ENCODE measurements around the gene LDB2. TPM values are rescaled to one million over a fixed set of nuclear protein-coding genes. Genes with fewer than 3 reads are reported as not detected.

The LDB2 gene
- total RNA-seq, 2 experiments from 2014 or later = not detected

GRCh38 chr4:16726368-16727050 lies 171.9 kb downstream of the LDB2 start:
- Histone ChIP-seq H3K9me2 (ENCODE audit: insufficient read depth, low read length) (no peaks in the 10 kb centered on the region), H3K4me1 (ENCODE audit: insufficient read depth, low read length, poor library complexity, severe bottlenecking) (no peaks in the 10 kb centered on the region), H3K4me2 (ENCODE audit: low read length) (no peak overlapping the region), H2AFZ (ENCODE audit: low read length) (no peak overlapping the region), H3K4me3 (ENCODE audit: low read depth, low read length, poor library complexity, severe bottlenecking) (no peak overlapping the region), H4K20me1 (ENCODE audit: insufficient read depth, low read length) (no peaks in the 10 kb centered on the region), H3K27ac (ENCODE audit: low read depth, low read length, poor library complexity, severe bottlenecking) (no peak overlapping the region), H3K79me2 (ENCODE audit: insufficient read depth, low read depth, low read length) (no peaks in the 10 kb centered on the region), H3K36me3 (ENCODE audit: insufficient read depth, low read length) (no peaks in the 10 kb centered on the region), H3K9me3 (ENCODE audit: low read length) (no peaks in the 10 kb centered on the region)
- DNase-seq (ENCODE audit: low spot score) = no peak
- CTCF ChIA-PET (ENCODE audit: unreplicated experiment) = no interaction called here
- BruUV-seq (replicated peaks) = no TSS peak
- POLR2A ChIA-PET = interaction anchor here (0.6 kb wide), 1 partner anchor 1748 kb away, joined by 3 read pairs; no protein-coding TSS in a partner anchor
- TF ChIP-seq, protein P1, sequence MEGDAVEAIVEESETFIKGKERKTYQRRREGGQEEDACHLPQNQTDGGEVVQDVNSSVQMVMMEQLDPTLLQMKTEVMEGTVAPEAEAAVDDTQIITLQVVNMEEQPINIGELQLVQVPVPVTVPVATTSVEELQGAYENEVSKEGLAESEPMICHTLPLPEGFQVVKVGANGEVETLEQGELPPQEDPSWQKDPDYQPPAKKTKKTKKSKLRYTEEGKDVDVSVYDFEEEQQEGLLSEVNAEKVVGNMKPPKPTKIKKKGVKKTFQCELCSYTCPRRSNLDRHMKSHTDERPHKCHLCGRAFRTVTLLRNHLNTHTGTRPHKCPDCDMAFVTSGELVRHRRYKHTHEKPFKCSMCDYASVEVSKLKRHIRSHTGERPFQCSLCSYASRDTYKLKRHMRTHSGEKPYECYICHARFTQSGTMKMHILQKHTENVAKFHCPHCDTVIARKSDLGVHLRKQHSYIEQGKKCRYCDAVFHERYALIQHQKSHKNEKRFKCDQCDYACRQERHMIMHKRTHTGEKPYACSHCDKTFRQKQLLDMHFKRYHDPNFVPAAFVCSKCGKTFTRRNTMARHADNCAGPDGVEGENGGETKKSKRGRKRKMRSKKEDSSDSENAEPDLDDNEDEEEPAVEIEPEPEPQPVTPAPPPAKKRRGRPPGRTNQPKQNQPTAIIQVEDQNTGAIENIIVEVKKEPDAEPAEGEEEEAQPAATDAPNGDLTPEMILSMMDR (conservative IDR thresholded peaks at IDR 0.05; ENCODE audit: low read length) = no peak
- TF ChIP-seq EZH2phosphoT487 (IDR thresholded peaks at IDR 0.05; ENCODE audit: borderline replicate concordance, low read depth, low read length) = no peak
- intact Hi-C loops (cut with micrococcal nuclease; ENCODE audit: unreplicated experiment) = no loop called here

GRCh38 chr4:16725252-16725651 lies 173.2 kb downstream of the LDB2 start:
- DNase-seq (ENCODE audit: low spot score) = no peak
- Histone ChIP-seq H3K36me3 (ENCODE audit: insufficient read depth, low read length) (no peaks in the 10 kb centered on the region), H3K4me2 (ENCODE audit: low read length) (no peak overlapping the region), H3K27ac (ENCODE audit: low read depth, low read length, poor library complexity, severe bottlenecking) (no peak overlapping the region), H3K9me2 (ENCODE audit: insufficient read depth, low read length) (no peaks in the 10 kb centered on the region), H3K9me3 (ENCODE audit: low read length) (no peaks in the 10 kb centered on the region), H4K20me1 (ENCODE audit: insufficient read depth, low read length) (no peaks in the 10 kb centered on the region), H3K4me1 (ENCODE audit: insufficient read depth, low read length, poor library complexity, severe bottlenecking) (no peaks in the 10 kb centered on the region), H3K4me3 (ENCODE audit: low read depth, low read length, poor library complexity, severe bottlenecking) (no peak overlapping the region), H2AFZ (ENCODE audit: low read length) (no peak overlapping the region), H3K79me2 (ENCODE audit: insufficient read depth, low read depth, low read length) (no peaks in the 10 kb centered on the region)
- BruUV-seq (replicated peaks) = no TSS peak
- POLR2A ChIA-PET = no interaction called here
- CTCF ChIA-PET (ENCODE audit: unreplicated experiment) = no interaction called here
- intact Hi-C loops (cut with micrococcal nuclease; ENCODE audit: unreplicated experiment) = no loop called here
- TF ChIP-seq, protein P1 (conservative IDR thresholded peaks at IDR 0.05; ENCODE audit: low read length) = no peak
- TF ChIP-seq EZH2phosphoT487 (IDR thresholded peaks at IDR 0.05; ENCODE audit: borderline replicate concordance, low read depth, low read length) = no peak

DNA sequence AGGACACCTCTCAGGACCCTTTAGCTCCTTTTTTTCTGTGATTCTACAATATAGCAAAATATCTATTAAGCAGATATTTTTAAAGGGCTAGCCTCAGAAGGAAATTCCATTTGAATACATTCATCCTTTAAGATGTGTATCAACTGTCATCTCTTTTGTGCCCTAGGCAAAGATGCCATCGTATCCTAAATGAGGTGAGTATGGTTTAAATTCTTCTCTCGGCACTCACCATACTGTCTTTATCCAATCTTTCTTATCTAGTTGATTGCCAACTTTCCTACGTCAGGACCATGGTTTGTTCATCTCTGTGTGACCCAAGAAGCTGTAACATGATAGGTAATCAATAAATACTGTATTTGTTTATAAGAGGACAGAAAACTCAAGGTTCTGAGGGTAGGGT lies 176.0 kb downstream of the LDB2 start:
- Histone ChIP-seq H3K9me3 (ENCODE audit: low read length) (no peaks in the 10 kb centered on the region), H2AFZ (ENCODE audit: low read length) (no peak overlapping the region), H3K9me2 (ENCODE audit: insufficient read depth, low read length) (no peaks in the 10 kb centered on the region), H3K4me1 (ENCODE audit: insufficient read depth, low read length, poor library complexity, severe bottlenecking) (no peaks in the 10 kb centered on the region), H3K36me3 (ENCODE audit: insufficient read depth, low read length) (no peaks in the 10 kb centered on the region), H3K79me2 (ENCODE audit: insufficient read depth, low read depth, low read length) (no peaks in the 10 kb centered on the region), H4K20me1 (ENCODE audit: insufficient read depth, low read length) (no peaks in the 10 kb centered on the region), H3K4me3 (ENCODE audit: low read depth, low read length, poor library complexity, severe bottlenecking) (no peak overlapping the region), H3K27ac (ENCODE audit: low read depth, low read length, poor library complexity, severe bottlenecking) (no peak overlapping the region), H3K4me2 (ENCODE audit: low read length) (no peak overlapping the region)
- intact Hi-C loops (cut with micrococcal nuclease; ENCODE audit: unreplicated experiment) = no loop called here
- no TSS peak for BruUV-seq (replicated peaks)
- TF ChIP-seq EZH2phosphoT487 (IDR thresholded peaks at IDR 0.05; ENCODE audit: borderline replicate concordance, low read depth, low read length) = no peak
- TF ChIP-seq, protein P1 (conservative IDR thresholded peaks at IDR 0.05; ENCODE audit: low read length) = no peak
- no peak for DNase-seq (ENCODE audit: low spot score)
- ChIA-PET CTCF (ENCODE audit: unreplicated experiment) (no interaction called here), POLR2A (interaction anchor here (1.0 kb wide), 1 partner anchor 10 kb away, joined by 3 read pairs; no protein-coding TSS in a partner anchor)
